Hematopoietic multipotent progenitor cell treated with erythropoietin and hydrocortisone succinate and interleukin-3 and kit ligand, for 15 days (in vitro differentiated cells): Measurements from ENCODE around the gene ATP8B2.
"Not testable (repeated sequence)": the region's sequence is repeated elsewhere in the genome, so short reads cannot be mapped to it uniquely, and the experiment has no call there.

Experiments
- DNase-seq: peaks from one replicate; pipeline ENCODE4 v3.0.0-alpha.2; 2015; ENCODE audit warnings: low spot score

The ATP8B2 gene

GRCh38 chr1:154347961-154348360 lies 22.6 kb downstream of the ATP8B2 start:
- no peak for DNase-seq

GRCh38 chr1:154348429-154349076 lies 23.2 kb downstream of the ATP8B2 start:
- DNase-seq: peak; percentile 52

DNA sequence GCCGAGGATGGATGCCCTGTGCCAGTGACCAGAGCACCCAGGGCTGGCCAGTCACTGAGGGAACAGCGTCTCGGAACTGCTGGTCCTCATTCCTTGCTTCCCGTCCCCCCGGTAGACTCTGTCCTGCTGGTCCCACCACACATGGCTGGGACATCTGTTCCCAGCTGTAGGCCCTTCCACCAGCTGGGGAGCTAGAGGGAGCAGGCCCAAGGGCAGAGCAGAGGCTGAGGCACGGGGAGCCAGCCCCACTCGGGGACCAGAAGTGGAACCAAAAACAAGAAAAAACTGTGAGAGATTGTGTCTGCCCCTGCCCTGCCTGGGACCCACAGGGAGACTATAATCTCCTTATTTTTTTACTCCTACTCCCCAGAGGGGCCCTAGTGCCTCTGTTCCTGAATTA lies 23.8 kb downstream of the ATP8B2 start:
- DNase-seq: no peak

DNA sequence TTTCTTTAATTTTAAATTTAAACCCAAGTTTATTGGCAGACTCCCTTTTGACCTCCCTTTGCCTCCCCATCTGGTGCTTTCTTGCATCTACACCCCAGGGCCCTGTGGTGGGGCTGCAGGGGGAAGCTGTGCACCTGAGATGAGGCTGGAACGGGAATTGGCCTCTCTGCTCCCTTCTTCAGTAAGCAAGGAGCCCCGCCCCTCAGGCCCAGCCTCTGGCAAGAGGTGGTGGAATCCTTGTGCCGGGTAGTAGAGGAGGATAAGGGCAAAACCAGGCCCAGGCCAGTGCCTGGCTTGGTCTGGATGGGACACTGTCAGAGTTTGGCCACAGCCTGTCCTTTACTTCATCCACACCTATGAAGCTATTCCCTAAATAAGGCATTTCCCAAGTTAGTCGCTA lies 25.1 kb downstream of the ATP8B2 start:
- no peak for DNase-seq

DNA sequence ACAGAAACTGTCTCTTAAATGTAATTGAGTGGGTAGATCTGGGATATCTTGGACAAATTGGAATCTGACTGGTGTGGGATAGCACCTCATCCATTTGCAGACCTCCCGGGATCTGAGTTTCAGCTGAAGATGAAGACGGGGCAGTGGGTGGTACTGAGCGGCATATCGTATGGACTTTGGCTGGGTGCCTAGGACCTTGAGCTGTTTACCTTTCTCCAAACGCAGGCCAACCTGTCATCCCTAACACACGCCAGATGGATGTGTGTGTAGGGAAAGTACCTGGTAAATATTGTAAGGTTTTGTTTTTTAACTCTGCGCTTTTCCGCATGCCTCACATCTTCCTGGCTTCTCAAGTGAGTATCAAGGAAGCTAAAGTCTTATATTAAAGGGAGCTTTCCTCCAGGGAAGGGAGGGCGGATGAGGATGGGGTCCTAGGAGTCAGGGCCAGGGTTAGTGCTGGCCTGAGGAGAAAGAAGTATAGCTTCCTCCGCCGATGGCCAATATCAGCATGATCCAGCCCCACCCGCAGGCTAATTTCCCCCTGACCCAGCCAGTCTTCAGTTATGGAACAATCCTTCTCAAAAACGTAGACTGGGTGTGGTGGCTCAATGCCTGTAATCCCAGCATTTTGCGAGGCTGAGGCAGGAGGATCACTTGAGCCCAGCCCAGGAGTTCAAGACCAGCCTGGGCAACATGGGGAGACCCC lies 26.2 kb downstream of the ATP8B2 start:
- no peak for DNase-seq

DNA sequence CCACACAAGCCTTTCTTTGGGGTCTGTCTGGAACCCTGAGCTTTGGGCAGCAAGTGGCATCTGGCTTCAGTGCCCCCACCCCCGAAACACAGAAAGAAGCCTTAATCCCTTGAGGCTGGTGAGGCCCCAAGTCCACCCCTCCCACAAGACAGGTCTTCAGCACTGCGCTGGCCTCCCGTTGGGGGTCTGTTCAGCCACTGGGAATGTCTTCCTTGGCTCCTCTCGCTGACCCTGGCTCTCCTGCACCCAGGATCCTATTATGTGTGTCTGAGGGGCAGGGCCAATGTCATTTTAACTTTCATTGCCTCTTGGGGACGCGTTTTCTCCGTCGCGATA lies 26.9 kb downstream of the ATP8B2 start:
- no peak for DNase-seq

DNA sequence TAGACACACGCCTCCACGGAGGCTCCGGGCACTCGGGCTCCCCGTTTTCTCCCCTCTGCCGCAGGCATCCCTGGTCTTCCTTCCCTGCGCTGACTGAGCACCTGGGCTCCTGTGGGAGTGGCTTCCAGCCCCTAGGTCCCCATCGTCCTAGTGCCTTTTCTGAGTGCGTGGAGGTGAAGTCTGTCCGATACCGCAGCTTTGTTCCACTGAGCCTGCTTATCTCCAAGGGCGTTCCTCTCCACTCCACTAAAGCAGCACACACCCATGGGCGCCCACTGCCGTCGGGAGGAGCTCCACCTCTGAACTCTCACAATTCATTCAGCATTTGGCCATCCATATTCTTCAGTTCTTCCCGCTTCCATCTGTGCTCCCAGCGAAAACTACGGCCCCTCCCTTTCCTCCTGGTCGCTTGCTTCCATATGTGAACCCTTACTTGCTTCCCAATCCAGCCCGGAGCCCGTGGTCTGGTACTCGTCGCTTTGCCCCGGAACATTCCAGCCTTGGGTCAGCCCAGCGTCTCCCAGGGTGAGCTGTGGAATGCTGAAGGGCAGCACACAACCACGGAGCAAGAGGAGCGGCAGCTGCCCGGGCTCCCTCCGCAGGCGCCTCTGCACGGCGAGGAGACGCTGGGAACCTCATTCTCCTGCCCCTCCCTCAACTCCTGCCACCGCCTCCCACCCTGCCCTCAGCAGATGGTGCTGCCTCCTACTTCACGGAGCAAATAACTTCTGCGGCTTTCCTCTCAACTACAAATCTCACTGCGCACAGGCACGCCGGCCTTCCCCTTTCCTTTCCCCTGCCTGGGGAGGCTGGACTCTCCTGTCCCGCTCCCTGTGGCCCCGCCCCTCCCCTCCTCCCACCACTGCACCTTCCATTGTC lies 27.5 kb downstream of the ATP8B2 start:
- peak; percentile 81 for DNase-seq

- DNase-seq: peak; percentile 64
Observed at GRCh38 chr1:154353460-154353904, 28.2 kb downstream of the ATP8B2 start.

GRCh38 chr1:154353966-154354365 lies 28.6 kb downstream of the ATP8B2 start:
- no peak for DNase-seq

GRCh38 chr1:154358519-154358918 lies 33.2 kb downstream of the ATP8B2 start:
- DNase-seq: no peak

- DNase-seq: no peak
Observed at GRCh38 chr1:154360288-154360687, 35.0 kb downstream of the ATP8B2 start.

DNA sequence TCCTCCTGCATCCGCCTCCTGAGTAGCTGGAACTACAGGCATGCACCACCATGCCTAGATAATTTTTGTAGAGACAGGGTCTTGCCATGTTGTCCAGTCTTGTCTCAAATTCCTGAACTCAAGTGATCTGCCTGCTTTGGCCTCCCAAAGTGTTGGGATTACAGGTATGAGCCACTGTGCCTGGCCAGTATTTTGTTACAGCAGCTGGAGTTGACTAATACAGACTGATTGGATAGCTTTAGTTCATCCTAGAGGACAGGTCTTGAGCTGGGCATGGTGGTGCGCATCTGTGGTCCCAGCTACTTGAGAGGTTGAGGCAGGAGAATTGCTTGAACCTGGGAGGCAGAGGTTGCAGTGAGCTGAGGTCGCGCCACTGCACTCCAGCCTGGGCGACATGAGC lies 35.6 kb downstream of the ATP8B2 start:
- DNase-seq: not testable (repeated sequence)

GRCh38 chr1:154361357-154361756 lies 36.0 kb downstream of the ATP8B2 start:
- no peak for DNase-seq

DNA sequence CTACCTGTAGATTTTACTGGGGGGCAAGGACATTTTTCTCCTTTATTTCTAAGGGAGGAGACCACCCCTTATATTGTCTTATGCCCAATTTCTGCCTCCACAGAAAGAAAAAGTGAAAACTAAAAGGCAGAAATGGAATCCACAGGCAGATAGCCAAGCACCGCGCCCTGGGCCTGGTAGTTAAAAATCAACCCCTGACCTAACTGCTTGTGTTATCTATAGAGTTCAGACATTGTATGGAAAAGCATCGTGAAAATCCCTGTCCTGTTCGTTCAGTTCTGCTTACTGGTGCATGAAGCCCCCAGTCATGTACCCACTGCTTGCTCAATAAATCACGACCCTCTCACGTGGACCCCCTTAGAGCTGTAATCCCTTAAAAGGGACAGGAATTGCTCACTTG lies 46.1 kb downstream of the ATP8B2 start:
- peak; percentile 48 for DNase-seq

GRCh38 chr1:154373777-154374357 lies 48.5 kb downstream of the ATP8B2 start:
- not testable (repeated sequence) for DNase-seq

DNA sequence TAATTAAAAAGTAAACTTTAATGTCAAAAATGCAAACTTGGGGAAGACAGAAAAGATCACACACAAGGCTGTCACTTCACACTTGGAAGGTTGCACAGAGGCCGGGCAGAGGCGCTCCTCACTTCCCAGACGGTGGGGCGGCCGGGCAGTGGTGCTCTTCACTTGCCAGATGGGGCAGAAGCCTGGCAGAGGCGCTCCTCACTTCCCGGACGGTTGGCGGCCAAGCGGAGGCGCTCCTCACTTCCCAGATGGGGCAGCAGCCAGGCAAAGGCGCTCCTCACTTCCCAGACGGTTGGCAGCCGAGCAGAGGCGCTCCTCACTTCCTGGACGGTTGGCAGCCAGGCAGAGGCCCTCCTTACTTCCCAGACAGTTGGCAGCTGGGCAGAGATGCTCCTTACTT lies 54.0 kb downstream of the ATP8B2 start:
- DNase-seq: no peak

DNA sequence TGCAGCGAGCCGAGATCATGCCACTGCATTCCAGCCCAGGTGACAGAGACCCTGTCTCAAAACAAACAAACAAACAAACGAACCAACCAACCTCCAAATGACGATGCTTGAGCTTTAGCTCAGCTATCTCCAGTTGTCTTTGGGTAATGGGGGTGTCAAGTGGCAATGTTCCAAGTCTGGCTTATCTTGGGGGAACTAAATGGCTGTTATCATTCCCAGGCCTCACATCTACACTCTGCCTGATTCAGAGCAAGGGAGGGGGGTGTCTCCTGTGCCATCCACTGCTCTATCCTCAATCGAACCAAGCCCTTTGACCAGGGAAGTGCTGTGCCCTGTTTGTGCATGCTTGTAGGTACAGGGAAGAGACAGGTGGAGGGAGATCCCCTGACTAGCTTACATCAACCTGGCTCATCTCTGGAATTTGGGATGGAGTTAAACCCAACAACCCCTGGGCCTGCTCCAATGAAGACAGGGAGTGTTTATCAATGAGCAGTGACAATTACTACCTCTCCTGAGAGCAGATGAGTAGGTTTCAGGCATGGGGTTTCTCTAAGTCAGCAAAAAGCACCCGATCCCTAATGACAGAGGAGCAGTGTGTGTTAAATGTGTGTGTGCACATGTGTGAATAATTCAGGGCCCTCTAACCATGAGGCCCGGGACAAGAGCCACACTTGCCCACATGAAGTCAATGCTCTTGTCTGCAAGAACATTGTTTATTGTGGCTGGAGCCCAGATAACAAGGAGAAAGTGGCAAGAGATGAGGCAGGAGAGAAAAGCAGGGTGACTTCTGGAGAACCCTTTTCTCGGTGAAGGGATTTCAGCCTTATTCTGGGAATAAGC lies 59.5 kb downstream of the ATP8B2 start:
- peak; percentile 71 for DNase-seq

- peak; percentile 53 for DNase-seq
Observed at GRCh38 chr1:154386643-154387352, 61.5 kb downstream of the ATP8B2 start.

GRCh38 chr1:154391086-154391770 lies 65.9 kb downstream of the ATP8B2 start:
- no peak for DNase-seq

DNA sequence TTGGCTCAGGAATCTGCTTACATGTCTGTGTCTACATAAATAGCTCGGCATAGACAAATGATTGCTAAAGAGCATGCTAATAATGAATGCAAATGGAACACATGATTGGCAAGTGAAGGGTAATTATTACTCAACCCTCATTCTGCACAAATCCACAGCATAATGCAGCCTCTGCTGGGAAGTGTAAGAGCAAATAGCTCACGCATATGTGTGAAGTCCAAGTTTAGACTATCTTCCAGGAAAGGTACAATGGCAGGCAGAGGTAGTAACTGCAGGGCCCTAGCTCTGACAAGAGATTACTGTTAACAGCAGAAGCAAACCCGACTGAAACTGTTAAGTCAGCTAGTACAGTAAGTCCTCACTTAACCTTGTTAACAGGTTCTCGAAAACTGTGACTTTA lies 72.8 kb downstream of the ATP8B2 start:
- DNase-seq: no peak
